Sigmoid colon (tissue), 7 donors: ENCODE measurements around the gene ITGB2. TPM values are rescaled to one million over a fixed set of nuclear protein-coding genes. Genes with fewer than 3 reads are reported as not detected.
"Not testable (repeated sequence)": the region's sequence is repeated elsewhere in the genome, so short reads cannot be mapped to it uniquely, and the experiment has no call there.

ENCODE experiments used
- DNase-seq: peaks from one replicate; pipeline ENCODE4 v3.0.0-alpha.2; 2019
- H3K27ac ChIP-seq, 4 donors: fragments of 200-600 bp; sonication (generic); one replicate each; pipeline ENCODE4 v1.5.1; 2016 to 2019; ENCODE audit warnings: mild to moderate bottlenecking in 1 of 4
- H3K27me3 ChIP-seq, 3 donors: fragments of 200-600 bp; sonication (generic); one replicate each; pipeline ENCODE4 v1.5.1; 2019; ENCODE audit warnings: mild to moderate bottlenecking in 1 of 3
- H3K36me3 ChIP-seq, 4 donors: fragments of 200-600 bp; sonication (generic); one replicate each; pipeline ENCODE4 v1.5.1; 2016 to 2019
- H3K4me1 ChIP-seq, 4 donors: fragments of 200-600 bp; sonication (generic); one replicate each; pipeline ENCODE4 v1.5.1; 2017 to 2019
- H3K4me3 ChIP-seq, 4 donors: fragments of 200-600 bp; sonication (generic); one replicate each; pipeline ENCODE4 v1.5.1; 2017 to 2019; ENCODE audit warnings: mild to moderate bottlenecking in 2 of 4, moderate library complexity in 1 of 4
- H3K9me3 ChIP-seq, 4 donors: fragments of 200-600 bp in 3 of 4; sonication (generic) in 3 of 4; one replicate each; pipeline versions ENCODE4 v1.5.1 to v1.6.1; 2013 to 2019
- EP300 ChIP-seq, 4 donors: sonication (generic); formaldehyde crosslinking; IDR thresholded peaks; one replicate each; pipeline ENCODE4 v1.6.1; 2017; ENCODE audit warnings: antibody characterized with exemption in 4 of 4
- POLR2A ChIP-seq, 2 donors: fragments of 450-650 bp; IDR thresholded peaks; one replicate each; pipeline ENCODE4 v1.6.1; 2016; ENCODE audit warnings: antibody characterized with exemption in 2 of 2, mild to moderate bottlenecking in 2 of 2, moderate library complexity in 2 of 2
- POLR2AphosphoS5 ChIP-seq, 4 donors: sonication (generic); formaldehyde crosslinking; IDR thresholded peaks; one replicate each; pipeline ENCODE4 v1.6.1; 2017; ENCODE audit warnings: antibody characterized with exemption in 4 of 4
- WGBS, 2 donors: extraction: QIAGEN DNeasy Blood & Tissue Kit; methylation state at CpG; one replicate each; pipeline ENCODE4 v1.1.7; 2013; 5-methylcytosine and 5-hydroxymethylcytosine counted together
- intact Hi-C: fragments of 100-400 bp; cut with DNase I; formaldehyde crosslinking; loops from one replicate; pipeline ENCODE4 v1.15.1; 2023
- polyA plus RNA-seq, 3 donors: library from polyadenylated mRNA; stranded (reverse); fragments of 200-250 nt; gene quantifications; one replicate each; pipeline ENCODE4 v1.2.3, GENCODE V29; 2013
- total RNA-seq, 4 donors: library from RNA; depleted of rRNA; stranded (reverse); fragments of >200 nt; gene quantifications; one replicate each; pipeline ENCODE4 v1.1.0, GENCODE V29; 2016
- TF ChIP-seq, protein P1 (sequence below), 4 experiments: fragments of 450-650 bp in 3 of 4; fragments of 200-600 bp in 1 of 4; IDR thresholded peaks; one replicate each; pipeline ENCODE4 v1.5.1; 2016 to 2019; ENCODE audit warnings: antibody characterized with exemption in 4 of 4, mild to moderate bottlenecking in 3 of 4, moderate library complexity in 2 of 4
- donor health status: healthy with polysubstance abuse.
- donor health status: Bipolar disorder and iron deficiency.
- donor health status: healthy.

Gene ITGB2
- total and polyA plus RNA-seq, 7 donors, result 14.7 to 103 (median 55.9) TPM

- no peak for DNase-seq
- Histone ChIP-seq H3K4me1 (peaks cover 0 to 35% (median 32%) of the 10 kb centered on the region in 4 donors), H3K4me3 (no peak overlapping the region), H3K27me3 (no peaks in the 10 kb centered on the region), H3K36me3 (no peaks in the 10 kb centered on the region), H3K9me3 (no peaks in the 10 kb centered on the region), H3K27ac (no peak overlapping the region)
- WGBS, 2 donors, result 67% methylated on average over 7 of the region's 7 CpGs
- intact Hi-C loops, result no loop called here
- TF ChIP-seq POLR2AphosphoS5 (IDR thresholded peaks at IDR 0.05), result no peak
- TF ChIP-seq POLR2A (IDR thresholded peaks at IDR 0.05), result no peak
- TF ChIP-seq, protein P1, sequence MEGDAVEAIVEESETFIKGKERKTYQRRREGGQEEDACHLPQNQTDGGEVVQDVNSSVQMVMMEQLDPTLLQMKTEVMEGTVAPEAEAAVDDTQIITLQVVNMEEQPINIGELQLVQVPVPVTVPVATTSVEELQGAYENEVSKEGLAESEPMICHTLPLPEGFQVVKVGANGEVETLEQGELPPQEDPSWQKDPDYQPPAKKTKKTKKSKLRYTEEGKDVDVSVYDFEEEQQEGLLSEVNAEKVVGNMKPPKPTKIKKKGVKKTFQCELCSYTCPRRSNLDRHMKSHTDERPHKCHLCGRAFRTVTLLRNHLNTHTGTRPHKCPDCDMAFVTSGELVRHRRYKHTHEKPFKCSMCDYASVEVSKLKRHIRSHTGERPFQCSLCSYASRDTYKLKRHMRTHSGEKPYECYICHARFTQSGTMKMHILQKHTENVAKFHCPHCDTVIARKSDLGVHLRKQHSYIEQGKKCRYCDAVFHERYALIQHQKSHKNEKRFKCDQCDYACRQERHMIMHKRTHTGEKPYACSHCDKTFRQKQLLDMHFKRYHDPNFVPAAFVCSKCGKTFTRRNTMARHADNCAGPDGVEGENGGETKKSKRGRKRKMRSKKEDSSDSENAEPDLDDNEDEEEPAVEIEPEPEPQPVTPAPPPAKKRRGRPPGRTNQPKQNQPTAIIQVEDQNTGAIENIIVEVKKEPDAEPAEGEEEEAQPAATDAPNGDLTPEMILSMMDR (IDR thresholded peaks at IDR 0.05), result no peak
- no peak for TF ChIP-seq EP300 (IDR thresholded peaks at IDR 0.05)
Measured at GRCh38 chr21:44913425-44914175, 7.1 kb downstream of the ITGB2 start.

DNA sequence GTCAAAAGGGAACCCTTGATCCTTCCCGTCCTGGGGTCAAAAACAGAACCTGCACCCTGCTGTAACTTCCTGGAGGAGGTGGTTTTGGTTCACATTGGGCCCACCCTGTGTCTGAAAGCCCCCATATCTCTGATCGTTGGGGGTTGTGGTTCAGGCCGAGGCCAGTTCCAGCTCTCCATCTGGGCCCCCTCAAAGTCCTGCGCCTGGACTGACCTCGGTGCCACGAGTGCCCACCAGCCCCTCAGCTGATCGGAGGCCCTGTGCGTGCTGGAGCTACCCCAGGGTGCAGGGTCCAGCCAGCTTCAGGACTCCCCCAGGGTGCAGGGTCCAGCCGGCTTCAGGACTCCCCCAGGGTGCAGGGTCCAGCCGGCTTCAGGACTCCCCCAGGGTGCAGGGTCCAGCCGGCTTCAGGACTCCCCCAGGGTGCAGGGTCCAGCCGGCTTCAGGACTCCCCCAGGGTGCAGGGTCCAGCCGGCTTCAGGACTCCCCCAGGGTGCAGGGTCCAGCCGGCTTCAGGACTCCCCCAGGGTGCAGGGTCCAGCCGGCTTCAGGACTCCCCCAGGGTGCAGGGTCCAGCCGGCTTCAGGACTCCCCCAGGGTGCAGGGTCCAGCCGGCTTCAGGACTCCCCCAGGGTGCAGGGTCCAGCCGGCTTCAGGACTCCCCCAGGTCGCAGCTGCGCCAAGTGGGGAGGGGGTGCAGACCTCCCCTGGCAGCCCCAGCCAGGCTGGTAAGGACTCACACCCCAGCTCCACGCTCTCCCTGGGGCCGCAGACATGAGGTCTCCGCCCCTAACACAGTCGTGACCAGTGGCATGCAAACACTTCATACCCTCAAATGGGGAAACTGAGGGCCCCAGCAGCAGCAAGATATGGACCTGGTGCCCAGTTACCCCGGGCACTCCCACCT is 7.9 kb downstream of the ITGB2 start:
- H3K4me3 ChIP-seq, intact Hi-C loops, H3K9me3 ChIP-seq, H3K27me3 ChIP-seq, H3K36me3 ChIP-seq, DNase-seq: not testable (repeated sequence)
- WGBS, 2 donors, result 72 to 73% methylated on average over 19 of the region's 25 CpGs
- H3K4me1 ChIP-seq, result peaks cover 0 to 43% (median 39%) of the 10 kb centered on the region in 4 donors
- peak overlapping the region in 2 of 4 donors; percentile 83 to 92 for H3K27ac ChIP-seq

DNA sequence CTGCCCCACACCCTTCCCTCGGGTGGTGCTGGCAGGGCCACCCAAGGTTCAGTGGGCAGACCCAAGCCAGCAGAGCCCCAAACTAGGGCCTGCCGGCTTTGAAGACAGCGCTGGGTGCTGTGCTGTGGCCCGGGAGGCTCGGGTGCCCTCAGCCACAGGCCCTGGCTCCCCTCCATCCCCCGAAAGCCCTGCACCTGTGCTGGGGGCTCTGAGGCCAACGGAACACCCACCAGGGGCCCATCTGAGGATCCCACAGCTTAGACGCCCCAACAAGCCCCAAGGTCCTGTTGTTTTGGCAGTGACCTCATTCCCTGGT is 8.6 kb downstream of the ITGB2 start:
- Histone ChIP-seq H3K27ac (peak overlapping the region; percentile 54 to 92 (median 72)), H3K36me3 (no peaks in the 10 kb centered on the region), H3K4me1 (peaks cover 0 to 49% (median 45%) of the 10 kb centered on the region in 4 donors), H3K27me3 (no peaks in the 10 kb centered on the region), H3K9me3 (no peaks in the 10 kb centered on the region), H3K4me3 (no peak overlapping the region)
- intact Hi-C loops, result no loop called here
- TF ChIP-seq POLR2A (IDR thresholded peaks at IDR 0.05), result no peak
- no peak for TF ChIP-seq EP300 (IDR thresholded peaks at IDR 0.05)
- TF ChIP-seq, protein P1 (IDR thresholded peaks at IDR 0.05), result no peak
- no peak for TF ChIP-seq POLR2AphosphoS5 (IDR thresholded peaks at IDR 0.05)
- no peak for DNase-seq
- WGBS, 2 donors, result 31 to 34% methylated on average over 8 of the region's 8 CpGs

- WGBS, 2 donors, result 10 to 30% methylated on average over 19 of the region's 19 CpGs
- TF ChIP-seq POLR2A (IDR thresholded peaks at IDR 0.05) (no peak), POLR2AphosphoS5 (IDR thresholded peaks at IDR 0.05) (peak in 3 of 4 donors; percentile 22 to 56 (median 34)), EP300 (IDR thresholded peaks at IDR 0.05) (no peak)
- TF ChIP-seq, protein P1 (IDR thresholded peaks at IDR 0.05), result peak in 3 of 4 experiments; percentile 11 to 45 (median 32)
- peaks cover 0 to 54% (median 49%) of the 10 kb centered on the region in 4 donors for H3K4me1 ChIP-seq
- no peaks in the 10 kb centered on the region for H3K36me3 ChIP-seq
- H3K4me3 ChIP-seq, result no peak overlapping the region
- no peaks in the 10 kb centered on the region for H3K9me3 ChIP-seq
- intact Hi-C loops, result no loop called here
- no peaks in the 10 kb centered on the region for H3K27me3 ChIP-seq
- peak overlapping the region; percentile 54 to 92 (median 72) for H3K27ac ChIP-seq
- peak; percentile 88 for DNase-seq
Measured at GRCh38 chr21:44911384-44912157, 9.1 kb downstream of the ITGB2 start.
